Endothelial cell (in vitro differentiated cells): ENCODE measurements around the gene CX3CL1. TPM values are rescaled to one million over a fixed set of nuclear protein-coding genes. Genes with fewer than 3 reads are reported as not detected.

Experiments
- DNase-seq: peaks from one replicate; pipeline ENCODE4 v3.0.0; 2021; ENCODE audit warnings: low spot score
- H3K27ac Mint-ChIP-seq: one replicate; pipeline ENCODE4 v1.8.0; 2021; ENCODE audit warnings: mixed read lengths, inconsistent platforms; ENCODE audit not compliant: unreplicated experiment
- H3K27me3 Mint-ChIP-seq: one replicate; pipeline ENCODE4 v1.8.0; 2021; ENCODE audit warnings: mild to moderate bottlenecking, moderate library complexity, mixed read lengths, inconsistent platforms; ENCODE audit not compliant: unreplicated experiment
- H3K36me3 Mint-ChIP-seq: one replicate; pipeline ENCODE4 v1.8.0; 2021; ENCODE audit warnings: mild to moderate bottlenecking, low read depth, mixed read lengths, inconsistent platforms; ENCODE audit not compliant: unreplicated experiment
- H3K4me1 Mint-ChIP-seq: one replicate; pipeline ENCODE4 v1.8.0; 2021; ENCODE audit warnings: mild to moderate bottlenecking, mixed read lengths, inconsistent platforms; ENCODE audit not compliant: unreplicated experiment
- H3K4me3 Mint-ChIP-seq: one replicate; pipeline ENCODE4 v1.8.0; 2021; ENCODE audit warnings: mild to moderate bottlenecking, mixed read lengths, inconsistent platforms; ENCODE audit not compliant: unreplicated experiment
- H3K9me3 Mint-ChIP-seq: one replicate; pipeline ENCODE4 v1.8.0; 2021; ENCODE audit warnings: mixed read lengths, inconsistent platforms; ENCODE audit not compliant: unreplicated experiment
- total RNA-seq: library from RNA; stranded (reverse); fragmentation: NEBNext Ultra II Directional; extraction: Animal tissue kit (Norgen Biotek cat#: 25700); gene quantifications from one replicate; pipeline ENCODE4 v1.2.1, GENCODE V29; 2021; ENCODE audit not compliant: unreplicated experiment
- TF ChIP-seq, protein P1 (sequence below): fragments of 200-600 bp; sonication (generic); IDR thresholded peaks from one replicate; pipeline ENCODE4 v1.5.0; 2021; ENCODE audit warnings: antibody characterized with exemption; ENCODE audit not compliant: unreplicated experiment

The CX3CL1 gene
- total RNA-seq, 1 donor from 2014 or later: 9.2 TPM

- no peak overlapping the region for H3K27ac Mint-ChIP-seq
- DNase-seq: no peak
- H3K9me3 Mint-ChIP-seq: no peaks in the 10 kb centered on the region
- TF ChIP-seq, protein P1, sequence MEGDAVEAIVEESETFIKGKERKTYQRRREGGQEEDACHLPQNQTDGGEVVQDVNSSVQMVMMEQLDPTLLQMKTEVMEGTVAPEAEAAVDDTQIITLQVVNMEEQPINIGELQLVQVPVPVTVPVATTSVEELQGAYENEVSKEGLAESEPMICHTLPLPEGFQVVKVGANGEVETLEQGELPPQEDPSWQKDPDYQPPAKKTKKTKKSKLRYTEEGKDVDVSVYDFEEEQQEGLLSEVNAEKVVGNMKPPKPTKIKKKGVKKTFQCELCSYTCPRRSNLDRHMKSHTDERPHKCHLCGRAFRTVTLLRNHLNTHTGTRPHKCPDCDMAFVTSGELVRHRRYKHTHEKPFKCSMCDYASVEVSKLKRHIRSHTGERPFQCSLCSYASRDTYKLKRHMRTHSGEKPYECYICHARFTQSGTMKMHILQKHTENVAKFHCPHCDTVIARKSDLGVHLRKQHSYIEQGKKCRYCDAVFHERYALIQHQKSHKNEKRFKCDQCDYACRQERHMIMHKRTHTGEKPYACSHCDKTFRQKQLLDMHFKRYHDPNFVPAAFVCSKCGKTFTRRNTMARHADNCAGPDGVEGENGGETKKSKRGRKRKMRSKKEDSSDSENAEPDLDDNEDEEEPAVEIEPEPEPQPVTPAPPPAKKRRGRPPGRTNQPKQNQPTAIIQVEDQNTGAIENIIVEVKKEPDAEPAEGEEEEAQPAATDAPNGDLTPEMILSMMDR: no peak
- H3K36me3 Mint-ChIP-seq: no peaks in the 10 kb centered on the region
- peaks cover 10% of the 10 kb centered on the region for H3K27me3 Mint-ChIP-seq
- H3K4me1 Mint-ChIP-seq: peaks cover 3% of the 10 kb centered on the region
- no peak overlapping the region for H3K4me3 Mint-ChIP-seq
These were observed 19.0 kb downstream of the CX3CL1 start for GRCh38 chr16:57391300-57391699.

DNA sequence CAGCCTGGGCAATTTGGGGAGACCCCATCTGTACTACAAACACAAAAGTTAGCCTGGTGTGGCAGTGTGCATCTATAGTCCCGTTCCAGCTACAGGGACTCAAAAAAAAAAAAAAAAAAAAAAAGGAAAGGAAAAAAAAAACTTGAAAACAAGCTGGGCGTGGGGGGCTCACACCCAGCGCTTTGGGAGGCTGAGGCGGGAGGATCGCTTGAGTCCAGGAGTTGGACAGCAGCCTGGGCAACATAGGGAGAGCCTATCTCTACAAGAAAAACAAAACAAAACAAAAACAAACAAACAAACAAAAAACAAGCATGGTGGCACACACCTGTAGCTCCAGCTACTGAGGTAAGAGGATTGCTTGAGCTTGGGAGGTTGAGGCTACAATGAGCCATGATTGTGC lies 19.4 kb downstream of the CX3CL1 start:
- TF ChIP-seq, protein P1: no peak
- no peak overlapping the region for H3K27ac Mint-ChIP-seq
- H3K27me3 Mint-ChIP-seq: peaks cover 10% of the 10 kb centered on the region
- no peaks in the 10 kb centered on the region for H3K36me3 Mint-ChIP-seq
- DNase-seq: no peak
- H3K9me3 Mint-ChIP-seq: no peaks in the 10 kb centered on the region
- H3K4me1 Mint-ChIP-seq: no peaks in the 10 kb centered on the region
- H3K4me3 Mint-ChIP-seq: no peak overlapping the region

DNA sequence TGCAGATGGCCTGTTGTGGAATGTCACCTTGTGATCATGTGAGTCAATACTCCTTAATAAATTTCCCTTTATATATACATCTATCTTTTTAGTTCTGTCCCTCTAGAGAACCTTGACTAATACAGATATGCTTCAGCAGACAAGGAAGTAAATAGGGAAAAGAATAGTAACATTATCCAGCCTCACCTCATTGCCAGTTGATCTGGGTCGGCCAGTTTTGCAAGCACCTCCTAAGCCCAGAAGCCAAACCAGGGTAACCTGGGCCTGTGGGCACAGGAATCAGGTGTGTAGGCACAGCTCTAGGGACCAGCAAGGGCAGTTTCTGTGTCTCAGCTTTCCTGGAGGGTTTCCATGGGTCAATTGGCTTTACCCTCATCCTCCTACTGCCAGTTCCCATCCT lies 20.4 kb downstream of the CX3CL1 start:
- H3K4me3 Mint-ChIP-seq: no peak overlapping the region
- TF ChIP-seq, protein P1: no peak
- no peaks in the 10 kb centered on the region for H3K4me1 Mint-ChIP-seq
- H3K27ac Mint-ChIP-seq: no peak overlapping the region
- no peaks in the 10 kb centered on the region for H3K9me3 Mint-ChIP-seq
- no peaks in the 10 kb centered on the region for H3K36me3 Mint-ChIP-seq
- H3K27me3 Mint-ChIP-seq: peaks cover 8% of the 10 kb centered on the region
- DNase-seq: no peak

GRCh38 chr16:57394444-57394843 lies 22.2 kb downstream of the CX3CL1 start:
- no peak for DNase-seq
- Mint-ChIP-seq H3K36me3 (no peaks in the 10 kb centered on the region), H3K9me3 (no peaks in the 10 kb centered on the region), H3K27ac (no peak overlapping the region), H3K27me3 (peaks cover 3% of the 10 kb centered on the region), H3K4me1 (no peaks in the 10 kb centered on the region), H3K4me3 (no peak overlapping the region)
- TF ChIP-seq, protein P1: no peak

DNA sequence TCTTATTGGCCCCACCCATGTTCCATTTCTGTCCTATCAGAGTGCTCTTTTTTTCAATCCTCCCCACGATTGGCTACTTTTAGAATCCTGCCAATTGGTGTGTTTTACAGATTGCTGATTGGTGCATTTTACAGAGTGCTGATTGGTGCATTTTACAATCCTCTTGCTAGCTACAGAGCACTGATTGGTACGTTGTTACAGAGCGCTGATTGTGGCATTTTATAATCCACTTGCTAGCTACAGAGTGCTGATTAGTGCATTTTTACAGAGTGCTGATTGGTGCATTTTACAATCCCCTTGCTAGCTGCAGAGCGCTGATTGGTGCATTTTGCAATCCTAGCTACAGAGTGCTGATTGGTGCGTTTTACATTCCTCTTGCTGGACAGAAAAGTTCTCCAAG lies 22.7 kb downstream of the CX3CL1 start:
- Mint-ChIP-seq H3K27me3 (peaks cover 3% of the 10 kb centered on the region), H3K9me3 (no peaks in the 10 kb centered on the region), H3K4me3 (no peak overlapping the region), H3K27ac (no peak overlapping the region), H3K4me1 (no peaks in the 10 kb centered on the region), H3K36me3 (no peaks in the 10 kb centered on the region)
- DNase-seq: no peak
- TF ChIP-seq, protein P1: no peak
